IMR-90 (cell line): ENCODE results near the gene DNAJC5G. TPM values are rescaled to one million over a fixed set of nuclear protein-coding genes. Genes with fewer than 3 reads are reported as not detected.

Experiments used
- ATAC-seq: fragments of 200-7000 bp; cut with Tn5 transposase; 2 replicates; pipeline ENCODE4 v1.9.1; 2020; ENCODE audit warnings: low read depth, mild to moderate bottlenecking, moderate library complexity
- BruUV-seq: library from RNA; stranded (reverse); fragments of 400-500 nt; replicated peaks from 2 replicates; lab custom pipeline; 2021; lab: Mats Ljungman, UMichigan
- CTCF ChIA-PET: fragments of 300-600 bp; formaldehyde crosslinking; extraction: SDS; loops from one replicate; lab custom pipeline; 2021; ENCODE audit warnings: antibody characterized with exemption; lab: Yijun Ruan, JAX
- POLR2A ChIA-PET: fragments of 300-600 bp; sonication (Branson Sonifier 250); formaldehyde crosslinking; loops from one replicate; lab custom pipeline; 2022; ENCODE audit warnings: antibody characterized with exemption; ENCODE audit not compliant: unreplicated experiment; lab: Charles Lee
- DNase-seq: peaks from one replicate; pipeline ENCODE4 v3.0.0; 2013
- H2AFZ ChIP-seq: replicated peaks from 2 replicates; pipeline ENCODE3; 2013; ENCODE audit warnings: low read length, mild to moderate bottlenecking; ENCODE audit not compliant: poor library complexity
- H2AK5ac ChIP-seq: 2 replicates; pipeline ENCODE4 v1.6.1; 2013; ENCODE audit warnings: low read depth, low read length, inconsistent platforms
- H2AK9ac ChIP-seq: replicated peaks from 2 replicates; pipeline ENCODE3; 2013; ENCODE audit warnings: mild to moderate bottlenecking, low read depth, low read length, moderate library complexity; ENCODE audit not compliant: poor library complexity
- H2BK120ac ChIP-seq: 2 replicates; pipeline ENCODE4 v1.6.1; 2013; ENCODE audit warnings: low read depth, low read length, inconsistent platforms
- H2BK15ac ChIP-seq: 3 replicates; pipeline ENCODE4 v1.6.1; 2013; ENCODE audit warnings: low read depth, low read length, inconsistent platforms
- H2BK20ac ChIP-seq: 2 replicates; pipeline ENCODE4 v1.6.1; 2013; ENCODE audit warnings: low read depth, mild to moderate bottlenecking, inconsistent platforms, low read length, moderate library complexity
- H2BK5ac ChIP-seq: 2 replicates; pipeline ENCODE4 v1.6.1; 2013; ENCODE audit warnings: mild to moderate bottlenecking, low read depth, low read length, inconsistent platforms; ENCODE audit not compliant: poor library complexity, severe bottlenecking
- H3K14ac ChIP-seq: replicated peaks from 2 replicates; pipeline ENCODE4 v1.6.1; 2013; ENCODE audit warnings: low read depth, low read length, inconsistent platforms
- H3K18ac ChIP-seq: 2 replicates; pipeline ENCODE4 v1.6.1; 2013; ENCODE audit warnings: low read depth, low read length, control low read depth
- H3K23ac ChIP-seq: 2 replicates; pipeline ENCODE4 v1.6.1; 2013; ENCODE audit warnings: low read depth, low read length, inconsistent platforms
- H3K27ac ChIP-seq: 2 replicates; pipeline ENCODE4 v1.5.1; 2013; ENCODE audit warnings: mild to moderate bottlenecking, control low read depth, low read length; ENCODE audit not compliant: insufficient read depth
- H3K27me3 ChIP-seq: 2 replicates; pipeline ENCODE4 v1.6.1; 2013; ENCODE audit warnings: low read length; ENCODE audit not compliant: control insufficient read depth, insufficient read depth
- H3K36me3 ChIP-seq: 2 replicates; pipeline ENCODE4 v1.6.1; 2013; ENCODE audit warnings: low read length, mixed read lengths; ENCODE audit not compliant: control insufficient read depth, insufficient read depth
- H3K4ac ChIP-seq: 2 replicates; pipeline ENCODE4 v1.6.1; 2013; ENCODE audit warnings: low read depth, low read length, inconsistent platforms
- H3K4me1 ChIP-seq: 2 replicates; pipeline ENCODE4 v1.6.1; 2013; ENCODE audit warnings: low read length, mixed read lengths; ENCODE audit not compliant: control insufficient read depth, insufficient read depth
- H3K4me2 ChIP-seq: 2 replicates; pipeline ENCODE4 v1.6.1; 2013; ENCODE audit warnings: low read depth, mild to moderate bottlenecking, control low read depth, low read length, moderate library complexity
- H3K4me3 ChIP-seq: 2 replicates; pipeline ENCODE4 v1.5.1; 2013; ENCODE audit warnings: low read depth, mild to moderate bottlenecking, control low read depth, low read length, moderate library complexity; ENCODE audit not compliant: insufficient read depth
- H3K56ac ChIP-seq: 2 replicates; pipeline ENCODE4 v1.6.1; 2013; ENCODE audit warnings: low read length, inconsistent platforms; ENCODE audit not compliant: insufficient read depth; ENCODE audit errors: extremely low read depth
- H3K79me1 ChIP-seq, 2 experiments: 2 replicates each; pipeline ENCODE4 v1.6.1; 2013; ENCODE audit warnings: low read length in 2 of 2, inconsistent platforms in 1 of 2, low read depth in 1 of 2
- H3K9ac ChIP-seq: 2 replicates; pipeline ENCODE4 v1.6.1; 2013; ENCODE audit warnings: low read depth, low read length, control low read depth
- H3K9me1 ChIP-seq: 2 replicates; pipeline ENCODE4 v1.6.1; 2013; ENCODE audit warnings: low read length, inconsistent platforms; ENCODE audit not compliant: insufficient read depth
- H3K9me3 ChIP-seq: 2 replicates; pipeline ENCODE4 v1.6.1; 2013; ENCODE audit warnings: low read length; ENCODE audit not compliant: control insufficient read depth, insufficient read depth
- H4K20me1 ChIP-seq: 2 replicates; pipeline ENCODE4 v1.6.1; 2013; ENCODE audit warnings: low read length, inconsistent platforms; ENCODE audit not compliant: insufficient read depth
- H4K5ac ChIP-seq: 2 replicates; pipeline ENCODE4 v1.6.1; 2013; ENCODE audit warnings: mild to moderate bottlenecking, low read depth, low read length, control low read depth
- H4K8ac ChIP-seq, 2 experiments: 2 replicates each; pipeline ENCODE4 v1.6.1; 2013; ENCODE audit warnings: low read depth in 2 of 2, low read length in 2 of 2, control low read depth in 1 of 2, inconsistent platforms in 1 of 2
- H4K91ac ChIP-seq: 2 replicates; pipeline ENCODE4 v1.6.1; 2013; ENCODE audit warnings: low read depth, low read length, inconsistent platforms; ENCODE audit not compliant: insufficient read depth
- CEBPB ChIP-seq: IDR thresholded peaks from 2 replicates; pipeline ENCODE4 v1.6.1; 2012; ENCODE audit warnings: low read depth, low read length, improper control_type of control experiment
- NFE2L2 ChIP-seq: fragments of 150-350 bp; IDR thresholded peaks from 2 replicates; pipeline ENCODE4 v1.6.1; 2016; ENCODE audit warnings: low read depth, mild to moderate bottlenecking, low read length
- WGBS, 2 experiments: methylation state at CpG; one replicate each; pipeline versions ENCODE4 v1.1.5 to v1.1.7; 2013; ENCODE audit warnings: missing lambda C conversion rate in 2 of 2; ENCODE audit not compliant: insufficient read length in 1 of 2; ENCODE audit errors: extremely low coverage in 2 of 2; 5-methylcytosine and 5-hydroxymethylcytosine counted together
- dilution Hi-C: fragments of 300-500 bp; cut with HindIII; formaldehyde crosslinking; loops from one replicate; pipeline ENCODE4 v1.14.3; 2018; ENCODE audit warnings: low sequenced_read_pairs; ENCODE audit not compliant: unreplicated experiment
- in situ Hi-C: fragments of 300-500 bp; cut with MboI; formaldehyde crosslinking; loops from 3 replicates; pipeline ENCODE4 v1.14.3; 2019; ENCODE audit warnings: low sequenced_read_pairs, inconsistent platforms, mixed read lengths
- intact Hi-C: fragments of 100-400 bp; cut with micrococcal nuclease; formaldehyde crosslinking; loops from 2 replicates; pipeline ENCODE4 v1.10.0; 2022
- polyA plus RNA-seq, 3 experiments: library from polyadenylated mRNA; depleted of rRNA; stranded (reverse); fragments of >200 nt; gene quantifications; 2 replicates each; pipeline ENCODE4 v1.2.3, GENCODE V29; 2012; ENCODE audit warnings: low replicate concordance in 1 of 3
- total RNA-seq: library from RNA; depleted of rRNA; stranded (reverse); fragments of >200 nt; gene quantifications from 2 replicates; pipeline ENCODE4 v1.2.3, GENCODE V29; 2012; rRNA removed

DNAJC5G gene
- total and polyA plus RNA-seq, 2 of the 4 experiments (the other 2 are of a cell fraction): not detected

GRCh38 chr2:27324720-27325119 is 49.5 kb downstream of the DNAJC5G start:
- H2BK20ac ChIP-seq: no peak overlapping the region
- no CpG with 5 or more reads among the region's 5 CpGs for WGBS, 2 experiments
- H2BK120ac ChIP-seq: no peak overlapping the region
- ChIA-PET POLR2A (no interaction called here), CTCF (interaction anchor here (1.2 kb wide), 1 partner anchor 45 kb away, joined by 3 read pairs; no protein-coding TSS in a partner anchor)
- no peak for ATAC-seq
- H3K27ac ChIP-seq: no peak overlapping the region
- no peak overlapping the region for H3K18ac ChIP-seq
- DNase-seq: no peak
- no peak overlapping the region for H3K56ac ChIP-seq
- peaks cover 7% of the 10 kb centered on the region for H3K4me1 ChIP-seq
- H3K23ac ChIP-seq: no peak overlapping the region
- no peak overlapping the region for H4K8ac ChIP-seq
- H2AFZ ChIP-seq: no peak overlapping the region
- no peak overlapping the region for H2BK5ac ChIP-seq
- H3K4ac ChIP-seq: no peak overlapping the region
- no peaks in the 10 kb centered on the region for H4K20me1 ChIP-seq
- H3K9me3 ChIP-seq: no peaks in the 10 kb centered on the region
- in situ Hi-C loops (no loop called here), intact Hi-C loops (loop anchor here (5.0 kb wide), 1 partner anchor 33 kb away; the partner anchor contains the start of gene GTF3C2), dilution Hi-C loops (no loop called here)
- no peak overlapping the region for H2BK15ac ChIP-seq
- H2AK5ac ChIP-seq: no peak overlapping the region
- peaks cover 27% of the 10 kb centered on the region for H3K36me3 ChIP-seq
- no peak overlapping the region for H4K5ac ChIP-seq
- H3K79me1 ChIP-seq: peaks cover 22 to 37% of the 10 kb centered on the region in 2 experiments
- H4K91ac ChIP-seq: no peak overlapping the region
- TF ChIP-seq NFE2L2 (no peak), CEBPB (0 out of 2 replicates have a peak, but pooled peaks have one; percentile 23)
- no peak overlapping the region for H3K14ac ChIP-seq
- no peak overlapping the region for H2AK9ac ChIP-seq
- no peak overlapping the region for H3K9ac ChIP-seq
- no peaks in the 10 kb centered on the region for H3K27me3 ChIP-seq
- BruUV-seq: no TSS peak
- no peak overlapping the region for H3K4me3 ChIP-seq
- no peak overlapping the region for H3K4me2 ChIP-seq
- H3K9me1 ChIP-seq: peaks cover 11% of the 10 kb centered on the region; the same call in 1 of the 2 replicates

Other genes with a start within 250 kb of the DNAJC5G start
- gene TMEM214, start 242.5 kb upstream of the DNAJC5G start, total RNA-seq: 31.7 and 32.1 TPM in 2 replicates
- gene TMEM214, start 242.5 kb upstream of the DNAJC5G start, polyA plus RNA-seq (2012; rRNA removed): 121 and 132 TPM in 2 replicates
- 22.8 and 26.2 TPM in 2 replicates for gene AGBL5, start 223.8 kb upstream of the DNAJC5G start, total RNA-seq
- 19.0 and 21.1 TPM in 2 replicates for gene AGBL5, start 223.8 kb upstream of the DNAJC5G start, polyA plus RNA-seq (2012; rRNA removed)
- gene OST4, start 203.8 kb upstream of the DNAJC5G start, total RNA-seq: 196 and 386 TPM in 2 replicates
- gene OST4, start 203.8 kb upstream of the DNAJC5G start, polyA plus RNA-seq (2012; rRNA removed): 806 and 1,337 TPM in 2 replicates
- 26.5 and 27.8 TPM in 2 replicates for gene EMILIN1, start 196.8 kb upstream of the DNAJC5G start, total RNA-seq
- gene EMILIN1, start 196.8 kb upstream of the DNAJC5G start, polyA plus RNA-seq (2012; rRNA removed): 95.6 and 123 TPM in 2 replicates
- gene KHK, start 188.7 kb upstream of the DNAJC5G start, total RNA-seq: 0.56 and 0.72 TPM in 2 replicates
- gene KHK, start 188.7 kb upstream of the DNAJC5G start, polyA plus RNA-seq (2012; rRNA removed): 0.80 and 0.82 TPM in 2 replicates
- 0.28 and 0.54 TPM in 2 replicates for gene CGREF1, start 156.3 kb upstream of the DNAJC5G start, total RNA-seq
- gene CGREF1, start 156.3 kb upstream of the DNAJC5G start, polyA plus RNA-seq (2012; rRNA removed): 1.3 TPM in 2 replicates
- not detected in 2 replicates for gene ABHD1, start 151.6 kb upstream of the DNAJC5G start, total RNA-seq
- gene ABHD1, start 151.6 kb upstream of the DNAJC5G start, polyA plus RNA-seq (2012; rRNA removed): 0.14 and 0.24 TPM in 2 replicates
- gene PREB, start 140.8 kb upstream of the DNAJC5G start, total RNA-seq: 36.1 and 38.9 TPM in 2 replicates
- 49.0 and 52.2 TPM in 2 replicates for gene PREB, start 140.8 kb upstream of the DNAJC5G start, polyA plus RNA-seq (2012; rRNA removed)
- not detected in 2 replicates for gene PRR30, start 136.0 kb upstream of the DNAJC5G start, total RNA-seq
- not detected in 2 replicates for gene PRR30, start 136.0 kb upstream of the DNAJC5G start, polyA plus RNA-seq (2012; rRNA removed)
- gene TCF23, start 126.4 kb upstream of the DNAJC5G start, total RNA-seq: not detected in 2 replicates
- not detected in 2 replicates for gene TCF23, start 126.4 kb upstream of the DNAJC5G start, polyA plus RNA-seq (2012; rRNA removed)
- gene ATRAID, start 63.4 kb upstream of the DNAJC5G start, total RNA-seq: 138 and 144 TPM in 2 replicates
- 165 and 173 TPM in 2 replicates for gene ATRAID, start 63.4 kb upstream of the DNAJC5G start, polyA plus RNA-seq (2012; rRNA removed)
- 34.2 and 38.6 TPM in 2 replicates for gene SLC5A6, start 63.2 kb upstream of the DNAJC5G start, total RNA-seq
- gene SLC5A6, start 63.2 kb upstream of the DNAJC5G start, polyA plus RNA-seq (2012; rRNA removed): 28.8 and 30.6 TPM in 2 replicates
- gene CAD, start 58.1 kb upstream of the DNAJC5G start, total RNA-seq: 12.9 and 17.8 TPM in 2 replicates
- 38.7 and 45.8 TPM in 2 replicates for gene CAD, start 58.1 kb upstream of the DNAJC5G start, polyA plus RNA-seq (2012; rRNA removed)
- gene SLC30A3, start 12.4 kb upstream of the DNAJC5G start, total RNA-seq: under 0.01 TPM in 1 of 2 replicates, not detected in the other
- 0.15 and 0.17 TPM in 2 replicates for gene SLC30A3, start 12.4 kb upstream of the DNAJC5G start, polyA plus RNA-seq (2012; rRNA removed)
- gene TRIM54, start 7.0 kb downstream of the DNAJC5G start, total RNA-seq: under 0.01 TPM in 1 of 2 replicates, not detected in the other
- 0.07 and 0.15 TPM in 2 replicates for gene TRIM54, start 7.0 kb downstream of the DNAJC5G start, polyA plus RNA-seq (2012; rRNA removed)
- not detected in 2 replicates for gene UCN, start 33.0 kb downstream of the DNAJC5G start, total RNA-seq
- gene UCN, start 33.0 kb downstream of the DNAJC5G start, polyA plus RNA-seq (2012; rRNA removed): 0.22 and 0.30 TPM in 2 replicates
- 70.4 and 80.5 TPM in 2 replicates for gene MPV17, start 47.7 kb downstream of the DNAJC5G start, total RNA-seq
- gene MPV17, start 47.7 kb downstream of the DNAJC5G start, polyA plus RNA-seq (2012; rRNA removed): 160 and 164 TPM in 2 replicates
- 23.1 and 25.5 TPM in 2 replicates for gene GTF3C2, start 81.3 kb downstream of the DNAJC5G start, total RNA-seq
- 36.9 and 37.7 TPM in 2 replicates for gene GTF3C2, start 81.3 kb downstream of the DNAJC5G start, polyA plus RNA-seq (2012; rRNA removed)
- 47.9 and 48.9 TPM in 2 replicates for gene EIF2B4, start 94.9 kb downstream of the DNAJC5G start, total RNA-seq
- 40.3 and 43.8 TPM in 2 replicates for gene EIF2B4, start 94.9 kb downstream of the DNAJC5G start, polyA plus RNA-seq (2012; rRNA removed)
- 130 and 131 TPM in 2 replicates for gene SNX17, start 95.2 kb downstream of the DNAJC5G start, total RNA-seq
- 100.0 and 102 TPM in 2 replicates for gene SNX17, start 95.2 kb downstream of the DNAJC5G start, polyA plus RNA-seq (2012; rRNA removed)
- 3.1 and 3.4 TPM in 2 replicates for gene ZNF513, start 105.3 kb downstream of the DNAJC5G start, total RNA-seq
- gene ZNF513, start 105.3 kb downstream of the DNAJC5G start, polyA plus RNA-seq (2012; rRNA removed): 23.5 and 23.7 TPM in 2 replicates
- gene PPM1G, start 134.2 kb downstream of the DNAJC5G start, total RNA-seq: 95.9 and 99.2 TPM in 2 replicates
- gene PPM1G, start 134.2 kb downstream of the DNAJC5G start, polyA plus RNA-seq (2012; rRNA removed): 55.9 and 57.6 TPM in 2 replicates
- gene NRBP1, start 153.2 kb downstream of the DNAJC5G start, total RNA-seq: 107 and 120 TPM in 2 replicates
- gene NRBP1, start 153.2 kb downstream of the DNAJC5G start, polyA plus RNA-seq (2012; rRNA removed): 150 and 155 TPM in 2 replicates
- gene KRTCAP3, start 166.9 kb downstream of the DNAJC5G start, total RNA-seq: not detected in 2 replicates
- gene KRTCAP3, start 166.9 kb downstream of the DNAJC5G start, polyA plus RNA-seq (2012; rRNA removed): 1.1 and 1.5 TPM in 2 replicates
- 23.1 and 25.5 TPM in 2 replicates for gene IFT172, start 214.3 kb downstream of the DNAJC5G start, total RNA-seq
- gene IFT172, start 214.3 kb downstream of the DNAJC5G start, polyA plus RNA-seq (2012; rRNA removed): 17.2 and 18.8 TPM in 2 replicates
- gene FNDC4, start 219.8 kb downstream of the DNAJC5G start, total RNA-seq: 7.3 and 7.5 TPM in 2 replicates
- gene FNDC4, start 219.8 kb downstream of the DNAJC5G start, polyA plus RNA-seq (2012; rRNA removed): 11.1 and 12.0 TPM in 2 replicates
- under 0.01 TPM in 1 of 2 replicates, not detected in the other for gene GCKR, start 221.4 kb downstream of the DNAJC5G start, total RNA-seq
- gene GCKR, start 221.4 kb downstream of the DNAJC5G start, polyA plus RNA-seq (2012; rRNA removed): 0.41 and 0.55 TPM in 2 replicates